ENCODE data around the gene XPNPEP2. TPM values are rescaled to one million over a fixed set of nuclear protein-coding genes. Genes with fewer than 3 reads are reported as not detected.

XPNPEP2 gene
- polyA plus RNA-seq, 1 of the 3 experiments (the other 2 are of a cell fraction): 0.21 TPM

DNA sequence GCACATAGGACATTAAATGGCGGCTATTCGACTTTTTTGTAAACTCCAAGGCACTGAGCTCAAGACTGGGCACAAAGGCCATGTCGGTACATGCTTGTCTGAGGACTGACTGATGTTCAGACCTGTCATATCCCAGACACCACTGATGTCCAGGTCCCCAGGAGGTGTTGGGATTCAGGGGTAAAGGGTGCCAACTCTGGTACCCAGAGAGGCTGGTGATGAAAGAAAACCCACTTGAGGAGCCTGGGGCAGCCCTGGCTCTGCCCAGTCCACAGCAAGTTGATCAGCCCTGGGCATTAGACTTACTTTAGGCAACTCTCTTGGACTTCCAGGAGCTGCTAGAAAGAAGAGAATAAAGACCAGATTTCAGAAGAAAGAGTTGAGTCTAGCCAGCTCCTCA is 59.7 kb downstream of the XPNPEP2 start:
- no peak for DNase-seq

DNA sequence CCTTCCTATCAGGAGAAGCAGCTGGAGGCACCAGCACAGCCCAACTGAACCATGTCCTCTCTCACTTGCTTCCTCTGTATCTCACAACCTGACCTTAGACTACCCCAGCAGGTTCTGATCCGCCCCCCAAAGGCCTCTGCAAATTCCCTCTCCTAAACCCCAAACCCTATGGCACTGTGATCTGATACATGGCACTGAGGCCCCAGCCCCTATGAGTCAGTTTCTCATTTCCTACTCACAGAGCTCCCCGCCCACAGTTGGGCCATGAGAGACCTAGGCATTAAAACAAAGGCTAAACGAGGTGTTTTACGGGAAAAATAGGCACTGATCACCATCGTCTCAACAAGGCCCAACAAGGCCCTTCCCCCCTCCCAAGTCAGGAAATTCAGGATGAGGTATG is 60.1 kb downstream of the XPNPEP2 start:
- no peak for DNase-seq

More for the DNA sequence above, 59.7 kb downstream of the XPNPEP2 start:
- H3K4me2 ChIP-seq: no peak overlapping the region
- no peaks in the 10 kb centered on the region for H4K20me1 ChIP-seq (ENCODE audit: insufficient read depth)
- H3K9me2 ChIP-seq: no peaks in the 10 kb centered on the region
- TF ChIP-seq FOXJ3 (CRISPR knock-in tag; IDR thresholded peaks at IDR 0.05) (no peak), EZH2phosphoT487 (IDR thresholded peaks at IDR 0.05; ENCODE audit: borderline replicate concordance, low read depth) (no peak), SMC3 (IDR thresholded peaks at IDR 0.05; ENCODE audit: low read depth, low read length) (no peak)
- TF ChIP-seq, protein P1, sequence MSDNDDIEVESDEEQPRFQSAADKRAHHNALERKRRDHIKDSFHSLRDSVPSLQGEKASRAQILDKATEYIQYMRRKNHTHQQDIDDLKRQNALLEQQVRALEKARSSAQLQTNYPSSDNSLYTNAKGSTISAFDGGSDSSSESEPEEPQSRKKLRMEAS (IDR thresholded peaks at IDR 0.05; ENCODE audit: low read depth): no peak
- no peaks in the 10 kb centered on the region for H3K9me3 ChIP-seq
- H3K79me2 ChIP-seq (ENCODE audit: insufficient read depth): no peaks in the 10 kb centered on the region
- ChIA-PET CTCF (interaction anchor here (2.5 kb wide), 1 partner anchor 25 kb away, joined by 8 read pairs; no protein-coding TSS in a partner anchor), POLR2A (no interaction called here)
- H3K27me3 ChIP-seq (ENCODE audit: insufficient read depth): no peaks in the 10 kb centered on the region
- H3K36me3 ChIP-seq (replicated peaks in 1 of 2; ENCODE audit: control insufficient read depth in 1 of 2, insufficient read depth in 2 of 2, low read length in 1 of 2): peaks cover 0 to 4% of the 10 kb centered on the region in 2 experiments
- no peak overlapping the region for H3K9ac ChIP-seq
- no peak overlapping the region for H3K27ac ChIP-seq (ENCODE audit: low read depth in 2 of 2, low read length in 1 of 2)
- H3K4me3 ChIP-seq (ENCODE audit: low read depth in 2 of 2, low read length in 1 of 2): no peak overlapping the region
- no peaks in the 10 kb centered on the region for H3F3A ChIP-seq (replicated peaks; ENCODE audit: insufficient read depth)
- H2AFZ ChIP-seq (ENCODE audit: low read depth): no peak overlapping the region
- WGBS (ENCODE audit: low lambda C conversion rate): 67% methylated on average over 3 of the region's 3 CpGs
- H3K4me1 ChIP-seq (ENCODE audit: control insufficient read depth in 1 of 2, insufficient read depth in 2 of 2, low read depth in 1 of 2, low read length in 1 of 2): no peaks in the 10 kb centered on the region; a peak in 1 of 4 replicates

More for the DNA sequence above, 60.1 kb downstream of the XPNPEP2 start:
- WGBS (ENCODE audit: low lambda C conversion rate): 48% methylated on average over 5 of the region's 5 CpGs
- ChIA-PET POLR2A (no interaction called here), CTCF (interaction anchor here (2.5 kb wide), 1 partner anchor 24 kb away, joined by 8 read pairs; no protein-coding TSS in a partner anchor)
- no peaks in the 10 kb centered on the region for H3K9me2 ChIP-seq
- peaks cover 3% of the 10 kb centered on the region; the same call in 1 of the 2 replicates for H3K27me3 ChIP-seq (ENCODE audit: insufficient read depth)
- H2AFZ ChIP-seq (ENCODE audit: low read depth): no peak overlapping the region
- peaks cover 0 to 4% of the 10 kb centered on the region in 2 experiments for H3K36me3 ChIP-seq (replicated peaks in 1 of 2; ENCODE audit: control insufficient read depth in 1 of 2, insufficient read depth in 2 of 2, low read length in 1 of 2)
- H3K9ac ChIP-seq: no peak overlapping the region
- no peaks in the 10 kb centered on the region for H3K9me3 ChIP-seq
- no peak for TF ChIP-seq JUND (IDR thresholded peaks at IDR 0.05)
- TF ChIP-seq, protein P2, sequence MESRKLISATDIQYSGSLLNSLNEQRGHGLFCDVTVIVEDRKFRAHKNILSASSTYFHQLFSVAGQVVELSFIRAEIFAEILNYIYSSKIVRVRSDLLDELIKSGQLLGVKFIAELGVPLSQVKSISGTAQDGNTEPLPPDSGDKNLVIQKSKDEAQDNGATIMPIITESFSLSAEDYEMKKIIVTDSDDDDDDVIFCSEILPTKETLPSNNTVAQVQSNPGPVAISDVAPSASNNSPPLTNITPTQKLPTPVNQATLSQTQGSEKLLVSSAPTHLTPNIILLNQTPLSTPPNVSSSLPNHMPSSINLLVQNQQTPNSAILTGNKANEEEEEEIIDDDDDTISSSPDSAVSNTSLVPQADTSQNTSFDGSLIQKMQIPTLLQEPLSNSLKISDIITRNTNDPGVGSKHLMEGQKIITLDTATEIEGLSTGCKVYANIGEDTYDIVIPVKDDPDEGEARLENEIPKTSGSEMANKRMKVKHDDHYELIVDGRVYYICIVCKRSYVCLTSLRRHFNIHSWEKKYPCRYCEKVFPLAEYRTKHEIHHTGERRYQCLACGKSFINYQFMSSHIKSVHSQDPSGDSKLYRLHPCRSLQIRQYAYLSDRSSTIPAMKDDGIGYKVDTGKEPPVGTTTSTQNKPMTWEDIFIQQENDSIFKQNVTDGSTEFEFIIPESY (IDR thresholded peaks at IDR 0.05; ENCODE audit: borderline replicate concordance, low read depth): no peak
- TF ChIP-seq RXRA (IDR thresholded peaks at IDR 0.05; ENCODE audit: borderline replicate concordance, low read depth): no peak
- no peak for TF ChIP-seq CHD2 (IDR thresholded peaks at IDR 0.05; ENCODE audit: low read length, partially characterized antibody)
- TF ChIP-seq RCOR1 (IDR thresholded peaks at IDR 0.05; ENCODE audit: low read length): no peak
- TF ChIP-seq EP300 (IDR thresholded peaks at IDR 0.05; ENCODE audit: borderline replicate concordance in 1 of 2, low read depth in 1 of 2, low read length in 1 of 2): no peak
- TF ChIP-seq TEAD4 (IDR thresholded peaks at IDR 0.05; ENCODE audit: borderline replicate concordance, insufficient read depth): no peak
- TF ChIP-seq, protein P3, sequence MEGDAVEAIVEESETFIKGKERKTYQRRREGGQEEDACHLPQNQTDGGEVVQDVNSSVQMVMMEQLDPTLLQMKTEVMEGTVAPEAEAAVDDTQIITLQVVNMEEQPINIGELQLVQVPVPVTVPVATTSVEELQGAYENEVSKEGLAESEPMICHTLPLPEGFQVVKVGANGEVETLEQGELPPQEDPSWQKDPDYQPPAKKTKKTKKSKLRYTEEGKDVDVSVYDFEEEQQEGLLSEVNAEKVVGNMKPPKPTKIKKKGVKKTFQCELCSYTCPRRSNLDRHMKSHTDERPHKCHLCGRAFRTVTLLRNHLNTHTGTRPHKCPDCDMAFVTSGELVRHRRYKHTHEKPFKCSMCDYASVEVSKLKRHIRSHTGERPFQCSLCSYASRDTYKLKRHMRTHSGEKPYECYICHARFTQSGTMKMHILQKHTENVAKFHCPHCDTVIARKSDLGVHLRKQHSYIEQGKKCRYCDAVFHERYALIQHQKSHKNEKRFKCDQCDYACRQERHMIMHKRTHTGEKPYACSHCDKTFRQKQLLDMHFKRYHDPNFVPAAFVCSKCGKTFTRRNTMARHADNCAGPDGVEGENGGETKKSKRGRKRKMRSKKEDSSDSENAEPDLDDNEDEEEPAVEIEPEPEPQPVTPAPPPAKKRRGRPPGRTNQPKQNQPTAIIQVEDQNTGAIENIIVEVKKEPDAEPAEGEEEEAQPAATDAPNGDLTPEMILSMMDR (IDR thresholded peaks at IDR 0.05): no peak
- no peaks in the 10 kb centered on the region; a peak in 1 of 4 replicates for H3K4me1 ChIP-seq (ENCODE audit: control insufficient read depth in 1 of 2, insufficient read depth in 2 of 2, low read depth in 1 of 2, low read length in 1 of 2)
- no peak overlapping the region for H3K4me3 ChIP-seq (ENCODE audit: low read depth in 2 of 2, low read length in 1 of 2)
- H3K27ac ChIP-seq (ENCODE audit: low read depth in 2 of 2, low read length in 1 of 2): no peak overlapping the region
- no peaks in the 10 kb centered on the region for H3F3A ChIP-seq (replicated peaks; ENCODE audit: insufficient read depth)
- H3K79me2 ChIP-seq (ENCODE audit: insufficient read depth): no peaks in the 10 kb centered on the region
- no peak overlapping the region for H3K4me2 ChIP-seq
- no peaks in the 10 kb centered on the region for H4K20me1 ChIP-seq (ENCODE audit: insufficient read depth)

All from SK-N-SH (cell line).